ENCODE data around the gene LEKR1. TPM values are rescaled to one million over a fixed set of nuclear protein-coding genes. Genes with fewer than 3 reads are reported as not detected.
"Not testable (repeated sequence)": the region's sequence is repeated elsewhere in the genome, so short reads cannot be mapped to it uniquely, and the experiment has no call there.

Gene LEKR1
- total and polyA plus RNA-seq, 7 donors: 0.12 to 0.79 (median 0.32) TPM; not detected in 2

DNA sequence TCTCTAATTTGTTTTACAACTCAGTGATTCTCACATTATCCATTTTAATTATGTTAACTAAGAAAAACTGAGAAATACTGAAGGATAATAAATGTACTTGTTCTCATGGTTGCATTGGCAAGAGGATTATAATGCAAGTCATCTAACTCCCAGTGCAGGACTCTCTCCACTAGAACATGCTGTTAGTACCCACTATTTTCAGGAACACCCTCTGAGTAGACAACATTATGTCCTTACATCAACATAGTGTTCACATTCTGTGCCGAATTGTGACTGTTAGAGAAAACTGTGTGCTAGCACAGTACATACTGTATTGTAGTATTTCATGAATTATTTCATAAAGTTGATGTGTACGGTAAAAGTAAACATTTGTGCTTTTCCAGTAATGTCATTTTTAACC lies 80.1 kb downstream of the LEKR1 start:
- Histone ChIP-seq H3K4me3 (no peak overlapping the region), H3K9me3 (no peaks in the 10 kb centered on the region), H3K27ac (no peak overlapping the region), H3K4me1 (no peaks in the 10 kb centered on the region), H3K36me3 (ENCODE audit: insufficient read depth in 1 of 2, low read depth in 1 of 2) (no peaks in the 10 kb centered on the region), H3K27me3 (ENCODE audit: insufficient read depth in 3 of 3, low read length in 2 of 3) (no peaks in the 10 kb centered on the region)
- no peak for DNase-seq
- WGBS, 3 donors: 77 to 89% (median 80%) methylated on average over 2 of the region's 2 CpGs
- intact Hi-C loops (cut with DNase I): no loop called here
- no peak for ATAC-seq
- TF ChIP-seq, protein P1, sequence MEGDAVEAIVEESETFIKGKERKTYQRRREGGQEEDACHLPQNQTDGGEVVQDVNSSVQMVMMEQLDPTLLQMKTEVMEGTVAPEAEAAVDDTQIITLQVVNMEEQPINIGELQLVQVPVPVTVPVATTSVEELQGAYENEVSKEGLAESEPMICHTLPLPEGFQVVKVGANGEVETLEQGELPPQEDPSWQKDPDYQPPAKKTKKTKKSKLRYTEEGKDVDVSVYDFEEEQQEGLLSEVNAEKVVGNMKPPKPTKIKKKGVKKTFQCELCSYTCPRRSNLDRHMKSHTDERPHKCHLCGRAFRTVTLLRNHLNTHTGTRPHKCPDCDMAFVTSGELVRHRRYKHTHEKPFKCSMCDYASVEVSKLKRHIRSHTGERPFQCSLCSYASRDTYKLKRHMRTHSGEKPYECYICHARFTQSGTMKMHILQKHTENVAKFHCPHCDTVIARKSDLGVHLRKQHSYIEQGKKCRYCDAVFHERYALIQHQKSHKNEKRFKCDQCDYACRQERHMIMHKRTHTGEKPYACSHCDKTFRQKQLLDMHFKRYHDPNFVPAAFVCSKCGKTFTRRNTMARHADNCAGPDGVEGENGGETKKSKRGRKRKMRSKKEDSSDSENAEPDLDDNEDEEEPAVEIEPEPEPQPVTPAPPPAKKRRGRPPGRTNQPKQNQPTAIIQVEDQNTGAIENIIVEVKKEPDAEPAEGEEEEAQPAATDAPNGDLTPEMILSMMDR (IDR thresholded peaks at IDR 0.05): no peak

DNA sequence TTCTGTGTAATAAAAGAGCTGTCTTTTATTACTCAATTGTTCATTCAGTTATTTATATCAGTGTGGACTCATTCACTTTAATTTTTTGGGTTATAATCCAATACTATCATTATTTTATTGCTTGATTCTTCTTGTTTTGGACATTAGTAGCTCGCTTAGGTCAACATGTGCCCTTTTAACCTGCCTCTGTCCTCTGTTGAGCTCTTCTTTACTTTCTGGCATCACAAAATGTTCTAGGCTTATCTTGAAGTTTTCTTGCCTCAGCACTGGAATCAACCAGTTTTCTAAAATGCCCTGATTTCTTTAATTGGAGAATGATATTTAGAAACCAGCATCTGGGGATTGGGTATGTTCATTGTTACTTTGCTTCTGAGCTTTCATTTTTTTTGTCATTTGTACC lies 82.2 kb downstream of the LEKR1 start:
- Histone ChIP-seq H3K27me3 (ENCODE audit: insufficient read depth in 3 of 3, low read length in 2 of 3) (no peaks in the 10 kb centered on the region), H3K4me3 (no peak overlapping the region), H3K4me1 (no peaks in the 10 kb centered on the region), H3K36me3 (ENCODE audit: insufficient read depth in 1 of 2, low read depth in 1 of 2) (no peaks in the 10 kb centered on the region), H3K9me3 (no peaks in the 10 kb centered on the region), H3K27ac (no peak overlapping the region)
- 72 to 88% (median 87%) methylated on average over 1 of the region's 1 CpG for WGBS, 3 donors
- no peak for DNase-seq
- intact Hi-C loops (cut with DNase I): no loop called here
- ATAC-seq: no peak
- TF ChIP-seq, protein P1 (IDR thresholded peaks at IDR 0.05): no peak

DNA sequence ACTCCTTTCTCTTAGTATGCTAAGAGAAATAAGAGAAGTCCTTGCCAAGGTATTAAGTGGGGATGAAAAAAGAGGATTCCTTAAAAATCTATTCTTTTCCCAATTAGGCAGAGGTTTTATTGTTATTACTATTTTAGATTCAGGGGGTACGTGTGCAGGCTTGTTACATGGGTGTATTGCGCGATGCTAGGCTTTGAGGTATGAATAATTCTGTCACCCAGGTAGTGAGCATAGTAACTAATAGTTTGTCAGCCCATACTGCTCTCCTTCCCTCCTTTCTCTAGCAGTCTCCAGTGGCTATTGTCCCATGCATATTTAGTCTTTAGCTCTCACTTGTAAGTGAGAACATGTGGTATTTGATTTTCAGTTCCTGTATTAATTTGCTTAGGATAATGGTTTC lies 83.9 kb downstream of the LEKR1 start:
- no peak overlapping the region for H3K4me3 ChIP-seq
- ATAC-seq (no peak), DNase-seq (no peak)
- no peaks in the 10 kb centered on the region for H3K36me3 ChIP-seq (ENCODE audit: insufficient read depth in 1 of 2, low read depth in 1 of 2)
- no peaks in the 10 kb centered on the region for H3K4me1 ChIP-seq
- H3K27me3 ChIP-seq (ENCODE audit: insufficient read depth in 3 of 3, low read length in 2 of 3): no peaks in the 10 kb centered on the region
- H3K9me3 ChIP-seq: no peaks in the 10 kb centered on the region
- 89 to 94% (median 89%) methylated on average over 3 of the region's 3 CpGs for WGBS, 3 donors
- intact Hi-C loops (cut with DNase I): no loop called here
- no peak overlapping the region for H3K27ac ChIP-seq
- TF ChIP-seq, protein P1 (IDR thresholded peaks at IDR 0.05): no peak

DNA sequence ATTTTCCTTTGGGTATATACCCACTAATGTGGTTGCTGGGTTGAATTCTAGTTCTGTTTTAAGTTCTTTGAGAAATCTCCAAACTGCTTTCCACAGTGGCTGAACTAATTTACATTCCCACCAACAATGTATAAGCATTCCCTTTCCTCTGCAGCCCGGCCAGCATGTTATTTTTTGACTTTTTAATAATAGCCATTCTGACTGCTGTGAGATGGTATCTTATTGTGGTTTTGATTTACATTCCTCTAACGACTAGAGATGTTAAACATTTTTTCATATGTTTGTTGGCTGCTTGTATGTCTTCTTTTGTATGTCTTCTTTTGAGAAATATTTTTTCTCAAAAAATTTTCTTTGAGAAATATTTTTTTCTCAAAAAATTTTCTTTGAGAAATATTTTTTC lies 84.7 kb downstream of the LEKR1 start:
- intact Hi-C loops (cut with DNase I); H3K4me3 ChIP-seq; H3K27ac ChIP-seq; DNase-seq; H3K9me3 ChIP-seq; H3K4me1 ChIP-seq; H3K27me3 ChIP-seq (ENCODE audit: insufficient read depth in 3 of 3, low read length in 2 of 3); H3K36me3 ChIP-seq (ENCODE audit: insufficient read depth in 1 of 2, low read depth in 1 of 2); ATAC-seq: not testable (repeated sequence)
- WGBS, 3 donors: 26 to 41% (median 33%) methylated on average over 2 of the region's 2 CpGs

DNA sequence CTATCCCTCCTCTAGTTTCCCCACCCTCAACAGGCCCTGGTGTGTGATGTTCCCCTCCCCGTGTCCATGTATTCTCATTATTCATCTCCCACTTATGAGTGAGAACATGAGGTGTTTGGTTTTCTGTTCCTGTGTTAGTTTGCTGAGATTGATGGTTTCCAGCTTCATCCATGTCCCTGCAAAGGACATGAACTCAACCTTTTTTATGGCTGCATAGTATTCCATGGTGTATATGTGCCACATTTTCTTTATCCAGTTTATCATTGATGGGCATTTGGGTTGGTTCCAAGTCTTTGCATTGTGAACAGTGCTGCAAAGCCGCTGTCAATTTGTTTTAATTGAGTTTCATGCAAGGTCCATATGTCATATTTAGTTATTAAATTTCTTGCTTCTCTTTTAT lies 88.1 kb downstream of the LEKR1 start:
- WGBS, 3 donors: 94 to 98% (median 96%) methylated on average over 2 of the region's 2 CpGs
- DNase-seq; H3K27ac ChIP-seq; H3K4me3 ChIP-seq; H3K27me3 ChIP-seq (ENCODE audit: insufficient read depth in 3 of 3, low read length in 2 of 3); H3K4me1 ChIP-seq; ATAC-seq; H3K9me3 ChIP-seq; intact Hi-C loops (cut with DNase I); H3K36me3 ChIP-seq (ENCODE audit: insufficient read depth in 1 of 2, low read depth in 1 of 2): not testable (repeated sequence)

DNA sequence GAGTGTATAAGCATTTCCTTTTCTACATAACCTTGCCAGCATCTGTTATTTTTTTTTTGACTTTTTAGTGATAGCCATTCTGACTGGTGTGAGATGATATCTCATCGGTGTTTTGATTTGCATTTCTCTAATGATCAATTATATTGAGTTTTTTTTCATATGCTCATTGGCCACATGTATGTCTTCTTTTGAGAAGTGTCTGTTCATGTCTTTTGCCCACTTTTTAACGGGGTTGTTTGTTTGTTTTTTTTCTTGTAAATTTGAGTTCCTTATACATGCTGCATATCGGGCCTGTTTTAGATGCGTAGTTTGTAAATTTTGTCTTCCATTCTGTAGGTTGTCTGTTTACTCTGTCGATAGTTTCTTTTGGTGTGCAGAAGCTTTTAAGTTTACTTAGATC lies 89.2 kb downstream of the LEKR1 start:
- no peak overlapping the region for H3K27ac ChIP-seq
- intact Hi-C loops (cut with DNase I): no loop called here
- no peaks in the 10 kb centered on the region for H3K27me3 ChIP-seq (ENCODE audit: insufficient read depth in 3 of 3, low read length in 2 of 3)
- WGBS, 3 donors: 93 to 95% (median 94%) methylated on average over 5 of the region's 5 CpGs
- H3K4me1 ChIP-seq: no peaks in the 10 kb centered on the region
- no peaks in the 10 kb centered on the region for H3K36me3 ChIP-seq (ENCODE audit: insufficient read depth in 1 of 2, low read depth in 1 of 2)
- no peak overlapping the region for H3K4me3 ChIP-seq
- TF ChIP-seq, protein P1 (IDR thresholded peaks at IDR 0.05): no peak
- ATAC-seq (no peak), DNase-seq (no peak)
- no peaks in the 10 kb centered on the region for H3K9me3 ChIP-seq

Measured in psoas muscle (tissue), 8 donors.